ENCODE data around the gene AP3M1. TPM values are rescaled to one million over a fixed set of nuclear protein-coding genes. Genes with fewer than 3 reads are reported as not detected.

The AP3M1 gene
- polyA plus RNA-seq, 3 donors = 17.5 to 32.0 (median 23.2) TPM

GRCh38 chr10:74137992-74138391 is 12.6 kb downstream of the AP3M1 start:
- TF ChIP-seq CTCF (IDR thresholded peaks at IDR 0.05) = no peak
- H3K4me1 ChIP-seq (ENCODE audit: control insufficient read depth in 1 of 2, insufficient read depth in 2 of 2, low read length in 2 of 2) = peaks cover 0 to 4% of the 10 kb centered on the region in 2 donors
- Mint-ChIP-seq H3K27me3 (ENCODE audit: low read depth in 3 of 3) (no peaks in the 10 kb centered on the region), H3K4me3 (no peak overlapping the region), H3K27ac (no peak overlapping the region), H3K4me1 (peaks cover 6% of the 10 kb centered on the region), H3K36me3 (peaks cover 48 to 58% of the 10 kb centered on the region in 2 donors), H3K9me3 (no peaks in the 10 kb centered on the region)
- no peak overlapping the region for H3K4me3 ChIP-seq (replicated peaks in 1 of 3; ENCODE audit: low read depth in 2 of 3, low read length in 3 of 3)
- H4K20me1 ChIP-seq (ENCODE audit: insufficient read depth, low read length) = peaks cover 53% of the 10 kb centered on the region
- DNase-seq = no peak
- intact Hi-C loops (cut with micrococcal nuclease) = no loop called here
- H3K4me2 ChIP-seq (replicated peaks; ENCODE audit: extremely low read depth, low read length, poor library complexity, severe bottlenecking) = no peak overlapping the region
- peaks cover 49 to 67% of the 10 kb centered on the region in 2 donors for H3K36me3 ChIP-seq (replicated peaks in 1 of 2; ENCODE audit: control insufficient read depth in 1 of 2, insufficient read depth in 2 of 2, low read length in 2 of 2)
- H3K9me3 ChIP-seq (replicated peaks in 1 of 2; ENCODE audit: control insufficient read depth in 1 of 2, insufficient read depth in 1 of 2, low read length in 2 of 2) = no peaks in the 10 kb centered on the region
- WGBS (ENCODE audit: insufficient coverage) = 100% methylated on average over 2 of the region's 5 CpGs
- no peak overlapping the region for H3K27ac ChIP-seq (ENCODE audit: low read depth in 1 of 2, low read length in 2 of 2)
- H2AFZ ChIP-seq (ENCODE audit: insufficient read depth, low read depth, low read length, poor library complexity, severe bottlenecking) = no peak overlapping the region
- peaks cover 57% of the 10 kb centered on the region for H3K79me2 ChIP-seq (ENCODE audit: insufficient read depth, low read length)
- no peaks in the 10 kb centered on the region for H3K27me3 ChIP-seq (ENCODE audit: control insufficient read depth in 2 of 2, insufficient read depth in 2 of 2, low read length in 2 of 2)
- H3K9ac ChIP-seq (ENCODE audit: insufficient read depth, low read length, poor library complexity, severe bottlenecking) = no peak overlapping the region

GRCh38 chr10:74135452-74135851 is 15.2 kb downstream of the AP3M1 start:
- Histone ChIP-seq H3K9ac (ENCODE audit: insufficient read depth, low read length, poor library complexity, severe bottlenecking) (no peak overlapping the region), H3K9me3 (replicated peaks in 1 of 2; ENCODE audit: control insufficient read depth in 1 of 2, insufficient read depth in 1 of 2, low read length in 2 of 2) (no peaks in the 10 kb centered on the region), H4K20me1 (ENCODE audit: insufficient read depth, low read length) (peaks cover 27% of the 10 kb centered on the region), H3K27me3 (ENCODE audit: control insufficient read depth in 2 of 2, insufficient read depth in 2 of 2, low read length in 2 of 2) (no peaks in the 10 kb centered on the region), H3K27ac (ENCODE audit: low read depth in 1 of 2, low read length in 2 of 2) (no peak overlapping the region), H3K79me2 (ENCODE audit: insufficient read depth, low read length) (peaks cover 31% of the 10 kb centered on the region), H2AFZ (ENCODE audit: insufficient read depth, low read depth, low read length, poor library complexity, severe bottlenecking) (no peak overlapping the region), H3K36me3 (replicated peaks in 1 of 2; ENCODE audit: control insufficient read depth in 1 of 2, insufficient read depth in 2 of 2, low read length in 2 of 2) (peaks cover 69 to 86% of the 10 kb centered on the region in 2 donors), H3K4me2 (replicated peaks; ENCODE audit: extremely low read depth, low read length, poor library complexity, severe bottlenecking) (no peak overlapping the region), H3K4me1 (ENCODE audit: control insufficient read depth in 1 of 2, insufficient read depth in 2 of 2, low read length in 2 of 2) (peaks cover 0 to 4% of the 10 kb centered on the region in 2 donors), H3K4me3 (replicated peaks in 1 of 3; ENCODE audit: low read depth in 2 of 3, low read length in 3 of 3) (no peak overlapping the region)
- WGBS (ENCODE audit: insufficient coverage) = no CpG with 5 or more reads among the region's 3 CpGs
- intact Hi-C loops (cut with micrococcal nuclease) = no loop called here
- DNase-seq = no peak
- Mint-ChIP-seq H3K27me3 (ENCODE audit: low read depth in 3 of 3) (no peaks in the 10 kb centered on the region), H3K4me3 (no peak overlapping the region), H3K4me1 (peaks cover 3% of the 10 kb centered on the region), H3K27ac (no peak overlapping the region), H3K9me3 (no peaks in the 10 kb centered on the region), H3K36me3 (peaks cover 58 to 80% of the 10 kb centered on the region in 2 donors)
- no peak for TF ChIP-seq CTCF (IDR thresholded peaks at IDR 0.05)
